Erythroblast (primary cell): ENCODE results near the gene PDCD10.

Source experiments
- GATA1 ChIP-seq: IDR thresholded peaks from 2 replicates; pipeline ENCODE4 v1.6.1; 2011; ENCODE audit warnings: low read depth, mild to moderate bottlenecking, control low read depth, low read length, moderate library complexity
- POLR2A ChIP-seq: IDR thresholded peaks from 2 replicates; pipeline ENCODE4 v1.6.1; 2011; ENCODE audit warnings: mild to moderate bottlenecking, low read length

DNA sequence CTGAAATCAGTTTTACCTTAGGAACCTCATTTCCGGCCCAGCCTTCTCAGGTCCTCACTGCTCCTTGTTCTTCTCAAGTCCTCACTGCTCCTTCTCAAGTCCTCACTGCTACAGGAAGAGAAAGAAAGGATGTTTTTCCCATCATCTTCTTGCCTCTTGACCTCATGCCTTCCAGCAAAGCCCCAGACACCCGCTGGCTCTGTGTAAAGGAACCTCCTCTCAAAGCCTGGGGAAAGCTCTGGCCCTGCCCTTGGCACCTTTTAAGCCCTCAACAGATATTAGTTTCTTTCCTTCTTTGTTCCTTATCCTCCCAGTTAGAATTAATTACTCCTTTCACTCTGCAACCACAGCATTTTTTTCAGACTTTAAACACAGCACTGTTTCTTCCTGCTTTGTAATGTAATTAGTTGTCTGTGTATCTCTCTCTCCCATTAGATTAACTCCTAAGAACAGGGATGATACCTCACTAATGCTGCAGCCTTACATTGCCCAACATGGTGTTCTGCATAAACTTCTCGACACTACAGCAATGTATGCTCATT is 76.9 kb downstream of the PDCD10 start:
- TF ChIP-seq POLR2A (no peak), GATA1 (no peak)
